SH-SY5Y (cell line): ENCODE data around the gene BRINP3.

ENCODE experiments used
- GATA2 ChIP-seq: IDR thresholded peaks from 2 replicates; pipeline ENCODE4 v1.6.1; 2011; ENCODE audit warnings: mild to moderate bottlenecking, low read depth, low read length
- GATA3 ChIP-seq: IDR thresholded peaks from 2 replicates; pipeline ENCODE4 v1.6.1; 2011; ENCODE audit warnings: low read depth, mild to moderate bottlenecking, low read length, moderate library complexity

- TF ChIP-seq GATA2 (no peak), GATA3 (no peak)
These were observed 33.9 kb upstream of the BRINP3 start for GRCh38 chr1:190511554-190511953.
